ENCODE data around the gene HAUS8. TPM values are rescaled to one million over a fixed set of nuclear protein-coding genes. Genes with fewer than 3 reads are reported as not detected.

The HAUS8 gene
- total RNA-seq, 1 experiment from 2014 or later: 30.8 TPM

DNA sequence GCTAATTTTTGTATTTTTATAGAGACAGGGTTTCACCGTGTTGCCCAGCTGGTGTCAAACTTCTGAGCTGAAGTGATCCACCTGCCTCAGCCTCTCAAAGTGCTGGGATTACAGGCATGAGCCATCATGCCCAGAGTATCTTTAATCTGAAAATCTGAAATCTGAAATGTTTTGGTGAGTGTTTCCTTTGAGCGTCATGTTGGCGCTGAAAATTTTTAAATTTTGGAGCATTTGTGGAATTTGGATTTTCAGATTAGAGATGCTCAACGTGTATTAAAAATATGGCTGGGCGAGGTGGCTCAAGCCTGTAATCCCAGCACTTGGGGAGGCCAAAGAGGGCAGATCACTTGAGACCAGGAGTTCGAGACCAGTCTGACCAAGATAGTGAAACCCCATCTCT is 43.5 kb downstream of the HAUS8 start:
- no peaks in the 10 kb centered on the region for H3K9me2 ChIP-seq (ENCODE audit: insufficient read depth)
- DNase-seq: no peak
- no peaks in the 10 kb centered on the region for H4K20me1 ChIP-seq (ENCODE audit: insufficient read depth)
- intact Hi-C loops (cut with micrococcal nuclease; ENCODE audit: unreplicated experiment): no loop called here
- ChIA-PET CTCF (no interaction called here), POLR2A (ENCODE audit: unreplicated experiment) (no interaction called here)
- H3F3A ChIP-seq (ENCODE audit: insufficient read depth, low read depth): peaks cover 23% of the 10 kb centered on the region; the same call in 1 of the 2 replicates
- H3K4me1 ChIP-seq (replicated peaks; ENCODE audit: insufficient read depth): peaks cover 5% of the 10 kb centered on the region; the same call in 1 of the 2 replicates
- no peak overlapping the region for H3K4me2 ChIP-seq
- no peak overlapping the region for H2AFZ ChIP-seq
- H3K27me3 ChIP-seq (ENCODE audit: insufficient read depth, low read depth): no peaks in the 10 kb centered on the region
- TF ChIP-seq, protein P1, sequence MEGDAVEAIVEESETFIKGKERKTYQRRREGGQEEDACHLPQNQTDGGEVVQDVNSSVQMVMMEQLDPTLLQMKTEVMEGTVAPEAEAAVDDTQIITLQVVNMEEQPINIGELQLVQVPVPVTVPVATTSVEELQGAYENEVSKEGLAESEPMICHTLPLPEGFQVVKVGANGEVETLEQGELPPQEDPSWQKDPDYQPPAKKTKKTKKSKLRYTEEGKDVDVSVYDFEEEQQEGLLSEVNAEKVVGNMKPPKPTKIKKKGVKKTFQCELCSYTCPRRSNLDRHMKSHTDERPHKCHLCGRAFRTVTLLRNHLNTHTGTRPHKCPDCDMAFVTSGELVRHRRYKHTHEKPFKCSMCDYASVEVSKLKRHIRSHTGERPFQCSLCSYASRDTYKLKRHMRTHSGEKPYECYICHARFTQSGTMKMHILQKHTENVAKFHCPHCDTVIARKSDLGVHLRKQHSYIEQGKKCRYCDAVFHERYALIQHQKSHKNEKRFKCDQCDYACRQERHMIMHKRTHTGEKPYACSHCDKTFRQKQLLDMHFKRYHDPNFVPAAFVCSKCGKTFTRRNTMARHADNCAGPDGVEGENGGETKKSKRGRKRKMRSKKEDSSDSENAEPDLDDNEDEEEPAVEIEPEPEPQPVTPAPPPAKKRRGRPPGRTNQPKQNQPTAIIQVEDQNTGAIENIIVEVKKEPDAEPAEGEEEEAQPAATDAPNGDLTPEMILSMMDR (conservative IDR thresholded peaks at IDR 0.05): no peak
- TF ChIP-seq EZH2 (IDR thresholded peaks at IDR 0.05; ENCODE audit: low read depth): no peak
- BruUV-seq (replicated peaks): no TSS peak
- no peaks in the 10 kb centered on the region for H3K36me3 ChIP-seq (ENCODE audit: low read depth)
- no peak overlapping the region for H3K4me3 ChIP-seq
- H3K79me2 ChIP-seq (ENCODE audit: low read depth): no peaks in the 10 kb centered on the region
- H3K9me3 ChIP-seq (ENCODE audit: insufficient read depth, low read depth): no peaks in the 10 kb centered on the region
- H3K27ac ChIP-seq: no peak overlapping the region

DNA sequence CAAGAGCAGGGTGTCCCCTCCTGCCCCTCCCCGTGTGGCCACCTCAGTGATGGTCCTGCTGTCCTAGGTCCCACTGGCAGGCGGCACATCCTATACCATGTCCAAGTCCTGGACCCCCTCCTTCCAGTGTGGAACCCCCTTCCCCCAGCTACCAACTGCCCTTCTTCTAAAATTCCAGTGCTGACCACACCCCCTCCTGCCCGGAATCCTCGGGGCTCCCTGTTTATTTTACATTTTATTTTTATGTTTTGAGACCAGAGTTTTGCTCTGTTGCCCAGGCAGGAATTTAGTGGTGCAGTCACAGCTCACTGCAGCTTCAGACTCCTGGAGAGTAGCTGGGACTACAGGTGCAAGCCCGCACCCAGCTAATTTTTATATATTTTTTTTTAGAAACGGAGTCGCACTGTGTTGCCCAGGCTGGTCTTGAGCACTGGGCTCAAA is 47.7 kb downstream of the HAUS8 start:
- ChIA-PET CTCF (interaction anchor here (0.5 kb wide), 1 partner anchor 1218 kb away, joined by 4 read pairs; no protein-coding TSS in a partner anchor), POLR2A (ENCODE audit: unreplicated experiment) (interaction anchor here (0.6 kb wide), 1 partner anchor 1647 kb away, joined by 12 read pairs; no protein-coding TSS in a partner anchor)
- H4K20me1 ChIP-seq (ENCODE audit: insufficient read depth): no peaks in the 10 kb centered on the region
- peaks cover 7% of the 10 kb centered on the region; the same call in 1 of the 2 replicates for H3K36me3 ChIP-seq (ENCODE audit: low read depth)
- H3K4me3 ChIP-seq: no peak overlapping the region
- TF ChIP-seq, protein P1 (conservative IDR thresholded peaks at IDR 0.05): no peak
- no peak for TF ChIP-seq EZH2 (IDR thresholded peaks at IDR 0.05; ENCODE audit: low read depth)
- no peak overlapping the region for H3K27ac ChIP-seq
- DNase-seq: no peak
- H3K9me2 ChIP-seq (ENCODE audit: insufficient read depth): no peaks in the 10 kb centered on the region
- intact Hi-C loops (cut with micrococcal nuclease; ENCODE audit: unreplicated experiment): no loop called here
- no peaks in the 10 kb centered on the region for H3K9me3 ChIP-seq (ENCODE audit: insufficient read depth, low read depth)
- no peaks in the 10 kb centered on the region for H3K27me3 ChIP-seq (ENCODE audit: insufficient read depth, low read depth)
- peaks cover 39% of the 10 kb centered on the region for H3K4me1 ChIP-seq (replicated peaks; ENCODE audit: insufficient read depth)
- H2AFZ ChIP-seq: no peak overlapping the region
- H3F3A ChIP-seq (ENCODE audit: insufficient read depth, low read depth): peaks cover 54% of the 10 kb centered on the region
- no TSS peak for BruUV-seq (replicated peaks)
- peaks cover 27% of the 10 kb centered on the region for H3K79me2 ChIP-seq (ENCODE audit: low read depth)
- H3K4me2 ChIP-seq: peak overlapping the region; percentile 23; the same call in 1 of the 2 replicates

DNA sequence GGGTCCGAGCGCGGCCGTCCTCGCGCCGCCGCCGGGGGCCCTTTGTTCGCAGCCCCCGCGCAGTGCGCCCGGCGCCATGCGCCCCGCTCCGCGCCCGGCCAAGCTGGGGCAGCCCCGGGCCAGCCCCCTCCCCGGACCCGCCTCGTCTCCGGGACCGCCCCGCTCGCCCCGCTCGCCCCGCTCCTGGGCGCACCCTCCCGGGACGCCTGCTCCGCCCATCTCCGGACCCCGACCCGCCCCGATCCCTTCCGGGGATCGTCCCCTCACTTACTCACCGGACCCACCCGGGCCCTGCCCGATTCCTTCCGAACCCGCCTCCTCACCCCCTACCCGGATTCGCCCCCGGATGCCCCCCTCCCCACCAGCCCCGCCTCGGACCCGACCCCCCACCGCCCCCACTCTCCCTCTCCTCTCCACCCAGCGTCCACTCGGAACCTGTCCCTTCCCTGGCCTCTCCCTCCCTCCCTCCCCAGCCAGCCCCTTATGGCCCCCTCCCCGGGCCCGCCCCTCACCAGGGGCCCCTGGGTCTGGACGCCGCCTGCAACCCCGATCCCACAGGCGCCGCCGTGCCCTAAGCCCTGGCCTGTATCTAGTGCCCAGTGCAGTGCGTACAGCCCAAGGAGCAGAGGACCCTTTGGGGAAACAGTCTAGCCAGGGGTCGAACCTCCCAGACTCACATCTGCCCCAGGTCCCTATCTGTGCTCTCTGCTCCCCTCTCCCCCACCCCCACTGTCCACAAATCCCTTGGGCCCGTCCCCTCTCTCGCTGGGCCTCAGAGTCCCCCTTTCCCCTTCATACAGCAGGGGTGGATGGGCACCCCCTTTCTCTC is 48.3 kb downstream of the HAUS8 start, which contains the start of gene CPAMD8:
Gene CPAMD8, minus strand, starts transcription at position 105 of the 829 bp plus-strand sequence. CDS start 168 bp downstream, outside the sequence.
- BruUV-seq (replicated peaks): no TSS peak
- Histone ChIP-seq H3K36me3 (ENCODE audit: low read depth) (peaks cover 7% of the 10 kb centered on the region; the same call in 1 of the 2 replicates), H2AFZ (peak within 1 kb of the TSS; percentile 83), H3K27ac (peak within 1 kb of the TSS; percentile 48), H3K4me3 (peak within 1 kb of the TSS; percentile 92), H3K27me3 (ENCODE audit: insufficient read depth, low read depth) (no peaks in the 10 kb centered on the region), H3K9me2 (ENCODE audit: insufficient read depth) (no peaks in the 10 kb centered on the region), H3K4me2 (peak within 1 kb of the TSS; percentile 89), H3K79me2 (ENCODE audit: low read depth) (peaks cover 27% of the 10 kb centered on the region), H3K9me3 (ENCODE audit: insufficient read depth, low read depth) (no peaks in the 10 kb centered on the region), H3K4me1 (replicated peaks; ENCODE audit: insufficient read depth) (peaks cover 43% of the 10 kb centered on the region), H4K20me1 (ENCODE audit: insufficient read depth) (no peaks in the 10 kb centered on the region), H3F3A (ENCODE audit: insufficient read depth, low read depth) (peaks cover 58% of the 10 kb centered on the region)
- peak in 1 of 2 experiments; percentile 40 for DNase-seq
- TF ChIP-seq EZH2 (IDR thresholded peaks at IDR 0.05; ENCODE audit: low read depth): no peak
- TF ChIP-seq, protein P1 (conservative IDR thresholded peaks at IDR 0.05): no peak
- intact Hi-C loops (cut with micrococcal nuclease; ENCODE audit: unreplicated experiment): no loop called here
- CTCF ChIA-PET: interaction anchor here (0.5 kb wide), 1 partner anchor 1217 kb away, joined by 4 read pairs; no protein-coding TSS in a partner anchor
- POLR2A ChIA-PET (ENCODE audit: unreplicated experiment): no interaction called here
